HG03175 (cell line): ENCODE data around the gene KIF5C.

Source experiments
- ATAC-seq: cut with Tn5 transposase; IDR thresholded peaks from one replicate; pipeline ENCODE4 v1.9.1; 2021; ENCODE audit warnings: mild to moderate bottlenecking, moderate library complexity; ENCODE audit not compliant: unreplicated experiment

Gene KIF5C

GRCh38 chr2:148984449-148984848 lies 109.4 kb downstream of the KIF5C start:
- no peak for ATAC-seq

DNA sequence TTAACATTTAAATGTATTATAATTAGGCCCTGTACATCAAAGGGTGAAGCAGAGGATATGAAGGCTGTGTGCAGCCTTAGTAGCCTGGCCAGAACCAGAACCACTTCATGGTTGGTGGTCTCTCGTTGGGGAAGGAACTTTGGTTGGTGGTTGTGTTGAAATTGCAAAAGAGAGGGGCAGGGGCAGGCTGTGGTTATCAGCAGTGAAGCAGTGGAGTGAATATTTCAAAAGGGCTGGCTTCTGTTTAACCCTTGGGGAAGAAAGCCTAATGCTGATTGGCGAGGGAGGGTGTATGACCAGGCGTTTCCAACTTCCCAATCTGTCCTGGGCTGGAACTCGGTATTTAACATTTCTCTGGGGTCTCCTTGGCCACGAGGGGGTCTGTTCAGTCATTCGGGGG lies 112.3 kb downstream of the KIF5C start:
- ATAC-seq = no peak

- ATAC-seq = no peak
Measured at GRCh38 chr2:148988337-148988736, 113.3 kb downstream of the KIF5C start.

- ATAC-seq = peak; percentile 91
Measured at GRCh38 chr2:148989882-148990493, 115.0 kb downstream of the KIF5C start.

DNA sequence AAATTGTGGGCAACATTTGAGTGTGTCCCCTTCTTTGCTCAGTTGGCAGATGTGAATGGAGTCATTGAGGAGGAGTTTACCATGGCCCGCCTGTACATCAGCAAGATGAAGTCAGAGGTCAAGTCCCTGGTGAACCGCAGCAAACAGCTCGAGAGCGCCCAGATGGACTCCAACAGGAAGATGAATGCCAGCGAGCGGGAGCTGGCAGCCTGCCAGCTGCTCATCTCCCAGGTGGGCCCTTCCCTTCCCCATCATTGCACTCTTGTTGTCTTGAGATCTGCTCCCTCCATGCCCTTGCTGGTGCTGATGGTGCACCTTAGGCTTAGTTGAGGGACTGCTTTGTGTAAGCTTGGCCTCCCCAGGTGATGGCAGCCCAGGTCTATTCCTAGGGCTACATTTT lies 115.9 kb downstream of the KIF5C start:
- no peak for ATAC-seq

DNA sequence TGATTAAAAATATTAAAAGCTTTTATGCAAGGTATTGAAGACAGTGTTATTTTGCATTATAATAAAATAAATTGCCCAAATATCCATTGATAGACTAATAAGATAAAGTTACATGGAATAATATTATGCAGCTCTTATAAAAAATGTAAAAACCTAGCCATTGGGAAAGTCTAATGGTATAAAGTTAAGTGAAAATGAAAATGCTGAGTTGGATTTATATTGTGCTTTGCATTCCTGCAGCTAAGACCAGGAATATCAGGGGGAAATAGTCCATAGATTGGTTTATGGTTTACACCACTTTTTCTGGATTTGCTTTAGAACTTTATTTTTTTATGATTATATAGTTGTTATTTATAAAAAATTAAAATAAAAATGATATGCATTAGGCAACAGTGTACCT lies 117.4 kb downstream of the KIF5C start:
- no peak for ATAC-seq

DNA sequence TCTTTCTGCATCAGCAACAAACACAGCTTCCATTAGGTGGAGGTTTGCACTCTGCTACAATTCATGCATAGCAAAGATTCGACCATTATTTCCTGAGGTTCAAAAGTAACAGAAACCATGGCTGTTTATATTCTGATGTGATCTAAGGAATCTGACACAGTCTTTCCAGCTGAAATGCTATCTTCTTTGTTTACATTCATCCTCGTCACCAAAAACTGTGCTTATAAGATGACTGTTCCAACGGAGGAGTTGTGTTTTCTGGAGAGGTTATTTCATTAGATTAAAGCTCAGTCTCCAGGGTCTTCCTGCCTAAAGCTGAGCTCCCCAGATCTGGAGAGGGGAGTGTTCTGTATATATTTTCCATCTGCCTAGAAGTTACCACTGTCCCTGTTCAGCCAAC lies 118.3 kb downstream of the KIF5C start:
- no peak for ATAC-seq

DNA sequence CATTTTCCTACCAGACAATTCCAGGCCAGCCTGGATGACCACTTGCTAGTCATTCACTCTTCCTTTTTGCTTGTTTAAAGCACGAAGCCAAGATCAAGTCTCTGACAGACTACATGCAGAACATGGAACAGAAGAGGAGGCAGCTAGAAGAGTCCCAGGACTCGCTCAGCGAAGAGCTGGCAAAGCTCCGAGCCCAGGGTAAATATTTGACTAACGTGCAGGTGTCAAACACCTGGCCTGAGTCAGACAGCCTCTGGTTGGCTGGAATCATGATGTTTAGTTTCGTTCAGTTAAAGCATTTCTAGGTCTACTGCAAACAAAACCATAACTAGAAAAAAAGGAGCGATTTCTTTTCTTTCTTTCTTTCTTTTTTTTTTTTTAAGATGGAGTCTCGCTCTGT lies 119.3 kb downstream of the KIF5C start:
- ATAC-seq = no peak

- ATAC-seq = no peak
Measured at GRCh38 chr2:148996805-148997204, 121.8 kb downstream of the KIF5C start.

- no peak for ATAC-seq
Measured at GRCh38 chr2:148998165-148998830, 123.3 kb downstream of the KIF5C start.

DNA sequence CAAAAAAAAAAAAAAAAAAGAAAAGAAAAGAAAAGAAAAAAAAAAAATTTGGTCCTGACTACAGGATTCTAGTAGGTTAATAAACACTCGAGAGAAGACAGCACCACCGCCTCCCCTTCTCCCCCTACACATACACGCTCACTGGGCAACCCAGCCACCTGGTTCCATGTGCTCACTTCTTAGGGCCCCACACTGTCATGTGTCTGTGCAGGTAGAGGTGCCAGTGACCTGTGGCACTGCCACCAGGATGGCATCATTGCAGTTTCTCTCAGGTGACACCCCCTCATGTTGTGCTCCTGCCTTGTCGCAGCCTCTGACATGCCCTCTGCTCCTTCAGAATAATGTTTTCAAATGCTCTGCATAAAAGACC lies 123.8 kb downstream of the KIF5C start:
- no peak for ATAC-seq

DNA sequence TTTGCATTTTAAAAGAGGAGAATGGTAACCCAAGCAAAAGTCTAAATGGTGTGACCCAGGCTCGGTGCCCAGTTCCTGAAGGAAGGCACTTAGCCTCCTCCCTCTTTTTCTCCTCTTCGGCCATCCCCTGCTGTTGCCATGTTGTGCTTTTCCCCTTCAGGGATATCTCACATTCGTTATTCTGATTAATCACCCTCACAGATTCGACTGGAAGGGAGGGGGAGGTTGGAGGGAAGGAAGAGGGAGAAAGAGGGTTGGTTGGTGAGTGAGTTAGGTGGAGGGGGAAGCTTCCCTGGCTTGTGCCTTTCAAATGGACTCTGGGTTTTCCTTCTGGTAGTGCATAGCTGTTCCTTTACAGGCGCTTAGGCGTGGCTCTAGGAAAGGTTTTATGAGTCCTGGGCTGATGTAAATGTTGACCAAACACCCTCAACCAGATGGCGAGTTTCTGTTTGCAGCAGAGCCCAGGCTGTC lies 124.5 kb downstream of the KIF5C start:
- ATAC-seq = no peak

DNA sequence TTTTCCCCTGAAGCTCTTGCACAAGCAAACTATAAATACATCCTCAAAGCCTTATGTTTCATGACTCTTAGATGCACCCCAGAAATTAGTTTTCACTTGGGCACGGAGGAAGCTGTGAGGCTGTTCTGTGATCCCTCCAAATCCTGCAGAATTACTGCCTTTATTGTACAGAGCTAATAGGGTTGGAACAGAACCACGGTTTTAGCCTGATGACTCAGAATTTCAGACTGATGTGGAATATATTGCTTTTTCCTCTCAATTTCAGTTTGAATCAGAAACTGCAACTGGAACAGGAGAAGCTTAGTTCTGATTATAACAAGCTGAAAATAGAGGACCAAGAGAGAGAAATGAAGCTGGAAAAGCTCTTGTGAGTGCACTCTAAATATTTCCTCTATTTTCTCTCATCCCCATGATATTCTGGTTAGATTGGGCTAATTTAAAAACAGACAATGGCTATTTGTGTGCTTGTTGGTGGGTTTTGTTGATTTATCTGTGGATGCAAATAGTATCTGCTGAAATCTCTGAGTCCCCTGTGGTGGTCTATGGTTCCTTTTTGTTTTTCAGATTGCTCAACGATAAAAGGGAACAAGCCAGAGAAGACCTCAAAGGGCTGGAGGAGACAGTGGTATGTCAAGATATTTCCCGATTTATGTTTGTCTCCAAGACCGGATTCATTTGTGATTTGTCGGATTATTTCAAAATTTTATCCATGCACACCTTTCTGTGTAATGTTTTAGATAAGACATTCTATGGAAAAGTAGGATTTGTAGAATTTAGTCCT lies 125.3 kb downstream of the KIF5C start:
- no peak for ATAC-seq

DNA sequence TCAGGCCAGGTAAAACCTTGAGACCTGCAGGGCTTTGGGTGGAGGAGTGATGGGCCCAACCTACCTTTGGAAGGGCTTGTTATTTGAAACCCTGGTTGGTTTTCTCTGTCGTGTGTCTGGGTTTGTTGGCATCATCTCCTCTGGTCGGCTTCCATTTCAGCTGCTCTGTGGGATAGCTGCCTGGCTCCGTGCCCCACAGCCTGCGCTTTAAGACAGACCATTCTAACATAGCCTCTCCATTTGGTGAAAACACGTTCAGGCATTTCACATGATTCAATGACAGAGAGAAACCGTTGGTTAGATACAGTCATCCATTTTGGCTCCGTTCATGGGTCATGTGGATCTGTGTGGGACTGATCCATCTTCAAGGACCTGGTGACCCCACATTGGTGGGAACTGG lies 126.5 kb downstream of the KIF5C start:
- no peak for ATAC-seq

- ATAC-seq = no peak
Measured at GRCh38 chr2:149002378-149002890, 127.4 kb downstream of the KIF5C start.

DNA sequence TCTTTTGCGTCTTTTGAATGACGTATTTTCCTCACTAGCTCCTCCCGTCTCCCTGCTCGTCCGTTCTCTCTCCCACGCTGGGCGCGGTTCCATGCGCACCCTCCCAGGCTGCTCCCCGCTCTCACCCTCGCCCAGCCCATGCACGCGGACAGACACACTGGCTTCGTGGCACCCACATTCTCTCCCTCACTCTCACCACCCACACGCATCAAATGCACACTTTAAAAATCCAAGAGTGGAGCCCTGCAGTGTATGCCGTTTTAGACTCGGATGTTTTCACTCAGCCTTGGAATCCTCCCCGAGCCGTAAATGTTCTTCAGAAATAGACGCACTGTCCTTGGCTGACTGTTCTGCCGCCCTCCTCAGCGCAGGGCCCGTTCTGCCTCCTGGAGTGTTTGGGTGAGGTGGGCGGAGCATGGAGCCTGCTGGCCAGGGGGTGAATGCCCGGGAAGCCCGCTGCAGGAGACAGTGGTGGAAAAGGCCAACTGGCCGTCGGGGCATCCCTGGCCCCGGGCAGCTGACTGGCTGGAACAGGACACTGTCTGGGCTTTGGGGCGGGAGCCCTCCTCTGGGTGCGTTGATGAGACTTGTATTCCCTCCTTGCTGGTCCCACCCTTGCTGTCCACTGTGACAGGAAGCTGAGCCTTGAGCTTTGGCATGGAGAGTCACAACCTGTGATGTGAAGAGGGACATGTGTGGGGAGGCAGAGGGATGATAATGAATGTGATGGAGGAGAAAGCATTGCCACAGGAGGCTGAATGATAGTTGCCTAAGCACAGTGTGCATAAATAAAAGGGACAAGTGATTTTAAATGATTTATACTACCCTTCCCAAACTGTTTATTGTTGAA lies 128.1 kb downstream of the KIF5C start:
- no peak for ATAC-seq

- ATAC-seq = no peak
Measured at GRCh38 chr2:149004836-149005235, 129.8 kb downstream of the KIF5C start.

DNA sequence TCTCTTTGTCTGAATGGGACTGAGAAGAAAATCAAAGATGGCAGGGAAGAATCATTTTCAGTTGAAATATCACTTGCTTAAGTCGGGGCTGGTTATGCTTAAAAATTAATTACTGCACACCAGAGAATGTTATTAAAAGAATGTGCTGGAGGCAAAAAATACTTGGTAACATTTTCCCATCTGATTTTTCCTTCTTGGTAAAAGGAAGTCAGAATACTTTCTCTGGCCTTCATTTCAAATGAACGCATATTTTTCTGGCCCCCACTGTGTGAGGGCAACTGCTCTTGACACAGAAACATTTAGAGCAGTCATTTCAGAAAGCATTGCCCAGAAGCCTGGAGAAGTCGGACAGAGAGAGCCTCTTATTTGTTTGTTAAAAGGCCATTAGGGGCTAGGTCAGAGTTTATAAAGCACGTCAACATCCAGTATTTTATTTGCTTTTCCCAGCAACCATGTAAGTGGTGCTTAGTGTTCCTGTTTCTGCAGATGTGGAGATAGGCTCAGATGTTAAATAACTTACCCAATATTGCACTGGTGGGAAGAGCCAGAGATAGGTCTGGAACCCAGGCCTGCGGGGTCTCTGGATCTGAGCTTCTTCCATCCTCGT lies 130.5 kb downstream of the KIF5C start:
- no peak for ATAC-seq

GRCh38 chr2:149006883-149007543 lies 132.0 kb downstream of the KIF5C start:
- ATAC-seq = no peak

- ATAC-seq = no peak
Measured at GRCh38 chr2:149008381-149008780, 133.4 kb downstream of the KIF5C start.
